Ascending aorta (tissue), 2 donors: Measurements from ENCODE around the gene HOXC12. TPM values are rescaled to one million over a fixed set of nuclear protein-coding genes. Genes with fewer than 3 reads are reported as not detected.

ENCODE experiments used
- DNase-seq, 2 donors: peaks; one replicate each; pipeline ENCODE4 v3.0.0-alpha.2; 2019; ENCODE audit warnings: low spot score in 2 of 2
- H3K27ac ChIP-seq, 2 donors: fragments of 200-600 bp; sonication (generic); one replicate each; pipeline ENCODE4 v1.5.1; 2016 to 2017; ENCODE audit warnings: mild to moderate bottlenecking in 1 of 2
- H3K27me3 ChIP-seq: fragments of 200-600 bp; sonication (generic); one replicate; pipeline ENCODE4 v1.5.1; 2017
- H3K36me3 ChIP-seq, 2 donors: fragments of 200-600 bp; sonication (generic); one replicate each; pipeline ENCODE4 v1.5.1; 2016
- H3K4me1 ChIP-seq, 2 donors: fragments of 200-600 bp; sonication (generic); one replicate each; pipeline ENCODE4 v1.5.1; 2016 to 2017; ENCODE audit warnings: mild to moderate bottlenecking in 1 of 2
- H3K4me3 ChIP-seq, 2 donors: fragments of 200-600 bp; sonication (generic); one replicate each; pipeline ENCODE4 v1.5.1; 2016 to 2017; ENCODE audit warnings: mild to moderate bottlenecking in 1 of 2
- H3K9me3 ChIP-seq, 2 donors: fragments of 200-600 bp; sonication (generic); one replicate each; pipeline ENCODE4 v1.5.1; 2016
- intact Hi-C: fragments of 100-400 bp; cut with DNase I; formaldehyde crosslinking; loops from one replicate; pipeline ENCODE4 v1.15.1; 2023
- total RNA-seq: library from RNA; depleted of rRNA; stranded (reverse); fragments of >200 nt; gene quantifications from one replicate; pipeline ENCODE4 v1.1.0, GENCODE V29; 2016
- TF ChIP-seq, protein P1 (sequence below), 3 experiments: fragments of 200-600 bp in 2 of 3; fragments of 450-650 bp in 1 of 3; sonication (generic) in 2 of 3; IDR thresholded peaks; one replicate each; pipeline ENCODE4 v1.5.1; 2016 to 2019; ENCODE audit warnings: antibody characterized with exemption in 3 of 3, mild to moderate bottlenecking in 1 of 3, moderate library complexity in 1 of 3

Gene HOXC12
- total RNA-seq, 1 donor from 2014 or later, result not detected

DNA sequence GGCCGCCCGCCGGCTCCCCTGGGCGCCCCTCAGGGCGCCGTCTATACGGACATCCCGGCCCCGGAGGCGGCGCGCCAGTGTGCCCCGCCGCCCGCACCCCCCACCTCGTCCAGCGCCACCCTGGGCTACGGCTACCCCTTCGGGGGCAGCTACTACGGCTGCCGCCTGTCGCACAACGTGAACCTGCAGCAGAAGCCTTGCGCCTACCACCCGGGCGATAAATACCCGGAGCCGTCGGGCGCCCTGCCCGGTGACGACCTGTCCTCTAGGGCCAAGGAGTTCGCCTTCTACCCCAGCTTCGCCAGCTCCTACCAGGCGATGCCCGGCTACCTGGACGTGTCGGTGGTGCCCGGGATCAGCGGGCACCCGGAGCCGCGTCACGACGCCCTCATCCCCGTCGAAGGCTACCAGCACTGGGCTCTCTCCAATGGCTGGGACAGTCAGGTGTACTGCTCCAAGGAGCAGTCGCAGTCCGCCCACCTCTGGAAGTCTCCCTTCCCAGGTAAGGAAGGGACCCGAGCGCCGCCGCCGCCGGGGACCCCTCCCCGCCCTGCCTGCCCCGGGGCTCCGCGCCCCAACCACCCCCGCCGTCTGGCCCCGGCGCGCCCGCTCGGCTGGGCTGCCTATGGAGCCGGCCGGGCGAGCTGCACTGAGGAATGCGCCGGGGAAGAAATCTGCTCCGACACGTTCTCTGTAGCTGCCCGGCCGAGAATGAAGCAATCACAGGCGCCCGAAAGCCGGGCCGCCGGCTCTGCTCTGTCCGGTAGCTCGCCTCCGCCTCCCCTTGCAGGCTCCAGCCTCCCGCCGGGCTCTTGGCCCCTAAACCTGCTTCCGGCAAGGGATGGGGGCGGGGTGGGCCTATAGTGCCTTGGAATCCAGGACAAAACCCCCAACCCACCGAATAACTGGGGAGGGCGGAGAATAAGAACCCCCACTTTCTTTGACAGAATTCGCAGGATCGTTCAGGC lies 15.3 kb upstream of the HOXC12 start:
- no peaks in the 10 kb centered on the region for H3K36me3 ChIP-seq
- no peak overlapping the region for H3K4me3 ChIP-seq
- no peak overlapping the region for H3K27ac ChIP-seq
- peaks cover 2 to 12% of the 10 kb centered on the region in 2 donors for H3K4me1 ChIP-seq
- no peak for DNase-seq
- H3K9me3 ChIP-seq, result no peaks in the 10 kb centered on the region
- peaks cover 68% of the 10 kb centered on the region for H3K27me3 ChIP-seq
- TF ChIP-seq, protein P1, sequence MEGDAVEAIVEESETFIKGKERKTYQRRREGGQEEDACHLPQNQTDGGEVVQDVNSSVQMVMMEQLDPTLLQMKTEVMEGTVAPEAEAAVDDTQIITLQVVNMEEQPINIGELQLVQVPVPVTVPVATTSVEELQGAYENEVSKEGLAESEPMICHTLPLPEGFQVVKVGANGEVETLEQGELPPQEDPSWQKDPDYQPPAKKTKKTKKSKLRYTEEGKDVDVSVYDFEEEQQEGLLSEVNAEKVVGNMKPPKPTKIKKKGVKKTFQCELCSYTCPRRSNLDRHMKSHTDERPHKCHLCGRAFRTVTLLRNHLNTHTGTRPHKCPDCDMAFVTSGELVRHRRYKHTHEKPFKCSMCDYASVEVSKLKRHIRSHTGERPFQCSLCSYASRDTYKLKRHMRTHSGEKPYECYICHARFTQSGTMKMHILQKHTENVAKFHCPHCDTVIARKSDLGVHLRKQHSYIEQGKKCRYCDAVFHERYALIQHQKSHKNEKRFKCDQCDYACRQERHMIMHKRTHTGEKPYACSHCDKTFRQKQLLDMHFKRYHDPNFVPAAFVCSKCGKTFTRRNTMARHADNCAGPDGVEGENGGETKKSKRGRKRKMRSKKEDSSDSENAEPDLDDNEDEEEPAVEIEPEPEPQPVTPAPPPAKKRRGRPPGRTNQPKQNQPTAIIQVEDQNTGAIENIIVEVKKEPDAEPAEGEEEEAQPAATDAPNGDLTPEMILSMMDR (IDR thresholded peaks at IDR 0.05), result peak in 1 of 3 experiments; percentile 5
- intact Hi-C loops, result no loop called here

DNA sequence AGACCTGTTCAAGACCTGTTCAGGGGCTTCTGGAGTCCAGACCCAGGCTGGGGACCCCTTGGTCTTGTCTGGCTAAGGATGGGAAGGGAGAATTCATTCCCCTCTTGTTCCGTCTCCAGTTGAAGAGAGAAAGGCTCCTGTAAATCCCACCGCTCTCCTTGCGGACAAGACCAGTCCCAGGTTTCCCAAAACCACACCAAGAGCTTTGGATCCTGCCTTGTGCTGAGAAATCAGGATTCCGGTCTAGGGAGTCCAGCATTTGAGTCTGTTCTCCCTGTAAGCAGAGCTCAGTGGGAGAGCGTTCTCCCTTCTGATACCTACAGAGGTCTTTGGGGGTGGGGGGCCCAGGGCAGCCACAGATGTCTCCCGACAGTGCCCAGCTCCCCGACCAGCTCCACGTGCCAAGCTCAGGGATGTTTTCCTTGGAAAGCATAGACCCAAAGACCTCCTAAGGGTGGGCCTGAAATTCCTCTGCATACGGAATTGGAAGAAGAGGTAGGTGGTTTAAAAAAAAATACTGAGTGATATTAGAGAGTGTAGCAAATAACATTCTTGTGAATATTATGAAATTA lies 14.2 kb upstream of the HOXC12 start:
- Histone ChIP-seq H3K4me1 (peaks cover 2 to 12% of the 10 kb centered on the region in 2 donors), H3K36me3 (no peaks in the 10 kb centered on the region), H3K4me3 (no peak overlapping the region), H3K27me3 (peaks cover 66% of the 10 kb centered on the region), H3K27ac (no peak overlapping the region), H3K9me3 (no peaks in the 10 kb centered on the region)
- DNase-seq, result no peak
- intact Hi-C loops, result no loop called here
- TF ChIP-seq, protein P1 (IDR thresholded peaks at IDR 0.05), result no peak

DNA sequence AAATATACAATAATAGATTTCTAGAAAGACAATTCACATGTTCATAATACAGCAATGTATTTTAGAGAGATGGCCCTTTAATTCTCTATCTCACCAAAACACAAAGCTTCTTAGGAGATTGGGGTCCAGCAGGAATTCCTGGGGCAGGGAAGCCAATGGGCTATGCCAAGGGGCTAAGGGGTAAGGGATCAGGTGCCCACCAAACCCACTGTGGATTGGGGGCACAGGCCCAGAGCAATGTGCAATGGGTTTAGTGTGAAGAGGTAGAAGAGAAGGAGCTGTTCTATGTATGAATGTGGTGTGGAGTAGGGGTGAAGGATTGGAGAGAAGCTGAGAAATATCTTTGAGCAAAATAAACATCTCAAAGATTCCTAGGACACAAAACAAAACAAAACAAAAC lies 13.5 kb upstream of the HOXC12 start:
- Histone ChIP-seq H3K27me3 (peaks cover 63% of the 10 kb centered on the region), H3K4me1 (peaks cover 2 to 9% of the 10 kb centered on the region in 2 donors), H3K9me3 (no peaks in the 10 kb centered on the region), H3K36me3 (no peaks in the 10 kb centered on the region), H3K27ac (no peak overlapping the region), H3K4me3 (no peak overlapping the region)
- intact Hi-C loops, result no loop called here
- DNase-seq, result no peak
- TF ChIP-seq, protein P1 (IDR thresholded peaks at IDR 0.05), result no peak

DNA sequence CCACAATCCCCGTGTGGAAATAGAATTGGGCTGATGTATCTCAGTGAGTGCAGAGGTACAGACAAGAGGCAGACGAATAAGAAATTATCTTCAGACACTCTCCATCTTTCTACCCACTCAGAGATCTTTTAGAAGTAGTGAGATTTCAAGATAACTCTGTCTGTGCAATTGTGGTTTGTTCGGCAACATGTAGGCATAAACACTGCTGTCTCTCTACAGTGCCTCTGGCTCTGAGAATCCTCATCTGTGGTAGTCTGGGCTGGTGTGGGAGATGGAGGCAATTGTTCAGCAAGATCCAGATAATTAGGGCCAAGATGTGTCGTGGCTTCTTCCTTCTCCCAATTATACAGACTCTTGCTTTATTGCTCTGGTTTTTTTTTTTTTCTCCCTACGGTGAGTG lies 13.0 kb upstream of the HOXC12 start:
- Histone ChIP-seq H3K36me3 (no peaks in the 10 kb centered on the region), H3K27me3 (peaks cover 57% of the 10 kb centered on the region), H3K4me3 (no peak overlapping the region), H3K4me1 (peaks cover 2 to 9% of the 10 kb centered on the region in 2 donors), H3K9me3 (no peaks in the 10 kb centered on the region), H3K27ac (no peak overlapping the region)
- DNase-seq, result no peak
- intact Hi-C loops, result no loop called here
- TF ChIP-seq, protein P1 (IDR thresholded peaks at IDR 0.05), result no peak

DNA sequence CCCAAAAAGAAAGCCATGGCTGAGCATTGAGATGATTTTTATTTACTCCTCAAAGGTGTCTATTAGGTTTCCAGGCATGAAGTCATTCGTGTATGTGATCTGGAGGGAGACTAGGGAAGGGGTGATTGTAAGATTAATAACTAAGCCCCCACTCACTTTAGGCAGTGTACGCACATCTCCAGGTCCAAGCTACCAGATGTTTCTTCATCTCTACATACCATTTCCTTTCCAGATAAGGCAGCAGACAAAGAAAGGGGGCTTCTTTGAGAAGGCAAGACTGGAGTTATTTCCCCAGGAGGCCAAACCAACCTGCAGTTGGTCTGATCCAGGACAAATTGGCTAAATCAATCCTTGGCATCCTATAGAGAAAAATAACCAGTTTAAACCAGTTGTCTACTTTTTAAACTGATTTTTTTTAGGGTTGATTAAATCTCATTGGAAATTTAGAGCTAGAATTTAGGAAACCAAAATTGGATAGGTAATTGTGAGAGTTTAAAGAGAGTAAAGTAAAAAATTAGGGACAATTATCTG lies 12.2 kb upstream of the HOXC12 start:
- Histone ChIP-seq H3K4me1 (peaks cover 2 to 9% of the 10 kb centered on the region in 2 donors), H3K36me3 (no peaks in the 10 kb centered on the region), H3K27me3 (peaks cover 49% of the 10 kb centered on the region), H3K27ac (no peak overlapping the region), H3K4me3 (no peak overlapping the region), H3K9me3 (no peaks in the 10 kb centered on the region)
- no peak for DNase-seq
- intact Hi-C loops, result no loop called here
- TF ChIP-seq, protein P1 (IDR thresholded peaks at IDR 0.05), result no peak
